Body of pancreas (tissue), 4 donors: Measurements from ENCODE around the gene PASK. TPM values are rescaled to one million over a fixed set of nuclear protein-coding genes. Genes with fewer than 3 reads are reported as not detected.

ENCODE experiments used
- ATAC-seq: fragments of 150-250 bp; one replicate; pipeline ENCODE4 v1.9.1; 2016
- DNase-seq, 4 donors: peaks; one replicate each; pipeline ENCODE4 v3.0.0-alpha.2; 2019
- H3K27ac ChIP-seq, 4 donors: fragments of 200-600 bp; sonication (generic); 1 replicate in 3 of 4; 2 replicates in 1 of 4; pipeline versions ENCODE4 v1.5.1 to v1.6.1; 2016 to 2019; ENCODE audit warnings: mild to moderate bottlenecking in 1 of 4, mixed read lengths in 1 of 4, moderate library complexity in 1 of 4
- H3K27me3 ChIP-seq, 2 donors: fragments of 200-600 bp; sonication (generic); one replicate each; pipeline ENCODE4 v1.6.0; 2016; ENCODE audit warnings: mild to moderate bottlenecking in 1 of 2
- H3K36me3 ChIP-seq, 2 donors: fragments of 200-600 bp; sonication (generic); replicated peaks in 1 of 2; 2 replicates each; pipeline ENCODE4 v1.5.1; 2016; ENCODE audit warnings: low read depth in 2 of 2; ENCODE audit not compliant: insufficient read depth in 1 of 2
- H3K4me1 ChIP-seq: fragments of 200-600 bp; sonication (generic); one replicate; pipeline ENCODE4 v1.6.0; 2016
- H3K4me3 ChIP-seq, 2 donors: fragments of 200-600 bp; sonication (generic); 1 replicate in 1 of 2; 2 replicates in 1 of 2; pipeline ENCODE4 v1.5.1; 2016 to 2019
- H3K9me3 ChIP-seq, 3 donors: fragments of 200-600 bp; sonication (generic); 1 replicate in 2 of 3; 2 replicates in 1 of 3; pipeline ENCODE4 v1.5.1; 2016
- POLR2A ChIP-seq, 3 donors: fragments of 450-650 bp; IDR thresholded peaks; one replicate each; pipeline ENCODE4 v1.6.1; 2016; ENCODE audit warnings: antibody characterized with exemption in 3 of 3, mild to moderate bottlenecking in 2 of 3
- WGBS, 2 donors: methylation state at CpG; one replicate each; pipeline ENCODE4 v1.1.5; 2017; 5-methylcytosine and 5-hydroxymethylcytosine counted together
- intact Hi-C: fragments of 100-400 bp; cut with DNase I; formaldehyde crosslinking; loops from one replicate; pipeline ENCODE4 v1.15.1; 2023
- total RNA-seq, 2 donors: library from RNA; depleted of rRNA; stranded (reverse); fragments of >200 nt; gene quantifications; one replicate each; pipeline ENCODE4 v1.1.0, GENCODE V29; 2016
- TF ChIP-seq, protein P1 (sequence below), 7 experiments: fragments of 450-650 bp in 4 of 7; fragments of 200-600 bp in 3 of 7; sonication (generic) in 3 of 7; IDR thresholded peaks; one replicate each; pipeline ENCODE4 v1.5.1; 2016 to 2019; ENCODE audit warnings: antibody characterized with exemption in 7 of 7

PASK gene
- total RNA-seq, 2 donors from 2014 or later = 7.5 to 15.8 TPM

DNA sequence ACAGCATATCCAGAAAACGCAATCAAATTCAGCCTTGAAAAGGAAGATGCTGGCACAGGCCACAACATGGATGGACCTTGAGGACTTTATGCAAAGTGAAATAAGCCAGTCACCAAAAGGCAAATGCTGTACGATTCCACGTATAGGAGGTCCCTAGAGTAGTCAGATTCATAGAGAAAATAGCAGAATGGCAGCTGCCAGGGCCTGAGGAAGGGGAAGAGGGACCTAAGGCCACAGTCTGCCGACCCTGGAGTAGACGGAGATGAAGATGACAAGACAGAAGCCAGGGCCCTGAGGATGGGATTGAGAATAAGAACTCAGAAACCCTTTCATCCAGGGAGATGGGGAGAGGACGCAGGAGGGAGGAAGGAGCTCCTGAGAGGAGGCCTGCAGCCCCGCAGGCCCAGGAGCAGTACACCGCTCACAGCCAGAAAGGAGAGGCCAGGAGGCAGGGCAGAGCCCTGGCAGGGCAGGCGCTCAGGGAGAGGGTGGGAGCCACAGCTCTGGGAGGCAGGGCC lies 39.1 kb downstream of the PASK start:
- intact Hi-C loops = no loop called here
- H3K9me3 ChIP-seq = no peaks in the 10 kb centered on the region
- peaks cover 0 to 2% of the 10 kb centered on the region in 2 donors for H3K36me3 ChIP-seq
- TF ChIP-seq POLR2A (IDR thresholded peaks at IDR 0.05) = no peak
- TF ChIP-seq, protein P1, sequence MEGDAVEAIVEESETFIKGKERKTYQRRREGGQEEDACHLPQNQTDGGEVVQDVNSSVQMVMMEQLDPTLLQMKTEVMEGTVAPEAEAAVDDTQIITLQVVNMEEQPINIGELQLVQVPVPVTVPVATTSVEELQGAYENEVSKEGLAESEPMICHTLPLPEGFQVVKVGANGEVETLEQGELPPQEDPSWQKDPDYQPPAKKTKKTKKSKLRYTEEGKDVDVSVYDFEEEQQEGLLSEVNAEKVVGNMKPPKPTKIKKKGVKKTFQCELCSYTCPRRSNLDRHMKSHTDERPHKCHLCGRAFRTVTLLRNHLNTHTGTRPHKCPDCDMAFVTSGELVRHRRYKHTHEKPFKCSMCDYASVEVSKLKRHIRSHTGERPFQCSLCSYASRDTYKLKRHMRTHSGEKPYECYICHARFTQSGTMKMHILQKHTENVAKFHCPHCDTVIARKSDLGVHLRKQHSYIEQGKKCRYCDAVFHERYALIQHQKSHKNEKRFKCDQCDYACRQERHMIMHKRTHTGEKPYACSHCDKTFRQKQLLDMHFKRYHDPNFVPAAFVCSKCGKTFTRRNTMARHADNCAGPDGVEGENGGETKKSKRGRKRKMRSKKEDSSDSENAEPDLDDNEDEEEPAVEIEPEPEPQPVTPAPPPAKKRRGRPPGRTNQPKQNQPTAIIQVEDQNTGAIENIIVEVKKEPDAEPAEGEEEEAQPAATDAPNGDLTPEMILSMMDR (IDR thresholded peaks at IDR 0.05) = no peak
- DNase-seq (no peak), ATAC-seq (no peak)
- H3K27me3 ChIP-seq = no peaks in the 10 kb centered on the region
- H3K27ac ChIP-seq = no peak overlapping the region
- WGBS, 2 donors = 86 to 96% methylated on average over 8 to 9 of the region's 9 CpGs
- no peaks in the 10 kb centered on the region for H3K4me1 ChIP-seq
- H3K4me3 ChIP-seq = no peak overlapping the region

- DNase-seq (no peak), ATAC-seq (no peak)
- H3K4me1 ChIP-seq = no peaks in the 10 kb centered on the region
- H3K27ac ChIP-seq = no peak overlapping the region
- H3K36me3 ChIP-seq = peaks cover 0 to 2% of the 10 kb centered on the region in 2 donors
- no peaks in the 10 kb centered on the region for H3K27me3 ChIP-seq
- no peak for TF ChIP-seq POLR2A (IDR thresholded peaks at IDR 0.05)
- TF ChIP-seq, protein P1 (IDR thresholded peaks at IDR 0.05) = no peak
- WGBS, 2 donors = 82 to 89% methylated on average over 14 of the region's 14 CpGs
- H3K9me3 ChIP-seq = no peaks in the 10 kb centered on the region
- no peak overlapping the region for H3K4me3 ChIP-seq
- intact Hi-C loops = no loop called here
Observed at GRCh38 chr2:241109210-241110088, 39.8 kb downstream of the PASK start.

DNA sequence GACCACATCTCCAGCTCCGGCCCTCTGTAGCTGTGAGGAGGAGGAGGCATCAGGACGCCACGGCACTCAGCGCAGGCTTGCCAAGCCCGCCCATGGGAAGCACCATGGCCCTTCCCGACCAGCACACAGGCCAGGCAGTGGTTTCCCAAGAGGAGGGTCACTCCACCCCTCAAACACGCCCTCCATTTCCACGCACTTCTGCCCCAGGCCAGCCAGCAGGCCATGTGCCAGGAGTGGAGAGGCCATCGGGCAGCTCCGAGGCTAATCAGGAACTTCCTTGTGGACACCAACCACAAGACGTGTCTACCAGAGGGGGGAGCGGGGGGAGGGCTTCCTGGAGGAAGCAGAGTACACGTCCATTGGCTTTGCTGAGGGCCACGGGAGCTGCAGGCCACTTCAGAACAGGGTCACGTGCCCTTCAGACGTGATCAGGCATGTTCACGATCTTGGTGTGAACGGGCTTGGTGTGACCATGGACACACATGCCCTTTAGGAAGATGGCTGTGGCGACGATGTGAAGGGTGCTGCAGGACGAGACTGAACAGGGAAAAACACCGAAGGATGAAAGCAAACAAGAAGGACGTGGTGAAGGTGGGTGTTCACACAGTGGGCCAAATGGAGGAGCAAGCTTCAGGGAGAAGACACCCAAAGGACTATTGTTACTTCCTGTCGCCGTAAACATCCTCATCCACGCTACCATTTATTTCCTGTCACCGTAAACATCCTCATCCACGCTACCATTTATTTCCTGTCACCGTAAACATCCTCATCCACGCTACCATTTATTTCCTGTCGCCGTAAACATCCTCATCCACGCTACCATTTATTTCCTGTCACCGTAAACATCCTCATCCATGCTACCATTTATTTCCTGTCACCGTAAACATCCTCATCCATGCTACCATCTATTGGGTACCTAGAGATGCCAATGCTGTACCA lies 40.7 kb downstream of the PASK start:
- no peak for TF ChIP-seq POLR2A (IDR thresholded peaks at IDR 0.05)
- TF ChIP-seq, protein P1 (IDR thresholded peaks at IDR 0.05) = no peak
- DNase-seq = no peak
- intact Hi-C loops = no loop called here
- H3K27ac ChIP-seq = no peak overlapping the region
- peak; percentile 27 for ATAC-seq
- H3K27me3 ChIP-seq = no peaks in the 10 kb centered on the region
- no peaks in the 10 kb centered on the region for H3K9me3 ChIP-seq
- no peak overlapping the region for H3K4me3 ChIP-seq
- peaks cover 2% of the 10 kb centered on the region for H3K4me1 ChIP-seq
- WGBS, 2 donors = 81 to 82% methylated on average over 24 to 35 of the region's 35 CpGs
- H3K36me3 ChIP-seq = no peaks in the 10 kb centered on the region

- no peak for ATAC-seq
- H3K27me3 ChIP-seq = no peaks in the 10 kb centered on the region
- no peaks in the 10 kb centered on the region for H3K36me3 ChIP-seq
- no peak overlapping the region for H3K4me3 ChIP-seq
- no peak for TF ChIP-seq POLR2A (IDR thresholded peaks at IDR 0.05)
- TF ChIP-seq, protein P1 (IDR thresholded peaks at IDR 0.05) = no peak
- H3K9me3 ChIP-seq = no peaks in the 10 kb centered on the region
- no peak for DNase-seq
- intact Hi-C loops = no loop called here
- no peak overlapping the region for H3K27ac ChIP-seq
- WGBS, 2 donors = 85 to 86% methylated on average over 7 to 9 of the region's 9 CpGs
- peaks cover 10% of the 10 kb centered on the region for H3K4me1 ChIP-seq
Observed at GRCh38 chr2:241107031-241107783, 42.1 kb downstream of the PASK start.
